GM18873 (cell line): ENCODE data around the gene WNK1.
"Not testable (repeated sequence)": the region's sequence is repeated elsewhere in the genome, so short reads cannot be mapped to it uniquely, and the experiment has no call there.

ENCODE experiments used
- ATAC-seq: cut with Tn5 transposase; IDR thresholded peaks from one replicate; pipeline ENCODE4 v1.9.1; 2021; ENCODE audit warnings: mild to moderate bottlenecking, moderate library complexity, moderate number of reproducible peaks; ENCODE audit not compliant: unreplicated experiment, low FRiP score

The WNK1 gene

DNA sequence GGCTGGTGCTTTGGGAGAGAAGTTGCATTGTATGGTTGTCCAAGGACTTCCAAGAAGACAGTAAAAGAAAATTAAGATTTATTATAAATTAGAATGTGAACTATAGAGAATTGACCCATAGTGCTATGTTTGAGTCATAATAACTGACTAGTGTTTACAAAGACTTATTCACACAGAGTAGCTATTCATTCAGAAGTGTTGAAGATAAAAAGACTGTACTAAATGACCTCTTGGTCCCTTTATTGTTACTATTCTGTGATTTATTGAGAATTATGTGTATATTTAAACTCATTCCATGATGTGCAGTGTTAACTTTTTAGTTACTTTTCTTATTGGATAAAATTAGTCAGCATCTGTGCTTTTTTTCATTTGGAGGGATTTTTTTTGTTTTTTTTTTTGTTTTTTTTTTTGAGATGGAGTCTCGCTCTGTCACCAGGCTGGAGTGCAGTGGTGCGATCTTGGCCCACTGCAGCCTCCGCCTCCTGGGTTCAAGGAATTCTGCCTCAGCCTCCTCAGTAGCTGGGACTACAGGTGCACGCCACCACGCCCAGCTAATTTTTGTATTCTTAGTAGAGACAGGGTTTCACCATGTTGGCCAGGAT, 24.5 kb downstream of the WNK1 start:
- ATAC-seq: not testable (repeated sequence)

GRCh38 chr12:777550-778047, 25.2 kb downstream of the WNK1 start:
- no peak for ATAC-seq

DNA sequence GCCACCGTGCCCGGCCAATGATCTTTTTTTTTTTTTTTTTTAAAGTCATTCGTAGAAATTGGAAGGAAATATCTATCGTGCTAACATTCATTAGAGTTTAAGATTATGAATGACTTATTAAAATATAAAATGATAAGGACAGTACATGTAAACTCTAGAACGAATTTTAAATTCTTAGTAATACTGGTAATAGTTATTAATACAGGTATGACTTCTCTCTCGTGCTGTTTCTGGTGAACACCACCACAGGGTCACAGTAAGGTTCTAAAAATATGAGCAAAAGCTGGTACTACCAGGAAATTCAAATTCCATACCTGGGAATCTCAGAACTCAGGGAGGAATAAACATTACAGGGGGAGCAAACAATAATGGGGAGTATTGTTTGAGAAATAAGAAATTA, 26.2 kb downstream of the WNK1 start:
- ATAC-seq: no peak

- no peak for ATAC-seq
Observed at GRCh38 chr12:779745-780734, 27.7 kb downstream of the WNK1 start.

DNA sequence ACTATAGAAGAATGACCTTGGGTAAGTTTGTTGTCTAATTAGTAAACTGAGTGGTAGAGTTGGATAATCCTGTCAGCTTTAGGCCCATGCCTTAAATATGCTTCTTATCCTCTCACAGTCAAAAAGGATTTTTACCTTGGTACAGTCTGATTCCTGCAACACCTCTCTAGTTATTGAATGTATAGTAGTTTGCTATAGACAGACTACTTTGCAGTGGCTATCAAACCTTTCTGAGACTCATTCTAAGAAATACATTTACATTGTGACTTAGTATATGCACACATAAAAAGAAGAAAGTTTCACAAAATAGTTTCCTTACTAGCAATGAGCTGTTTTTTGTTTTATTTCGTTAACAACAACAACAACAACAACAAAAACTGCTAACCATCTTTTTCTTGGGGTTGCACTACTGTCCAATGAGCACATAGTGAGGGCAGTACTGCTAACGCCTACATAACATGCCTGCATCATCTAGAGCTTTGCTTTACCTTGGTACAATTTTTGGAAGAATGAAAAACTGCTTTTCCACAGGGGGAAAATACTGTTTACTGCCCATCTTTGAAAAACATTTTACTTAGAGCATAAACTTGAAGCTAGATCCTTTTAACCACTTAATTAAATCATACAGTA, 28.5 kb downstream of the WNK1 start:
- ATAC-seq: no peak

- no peak for ATAC-seq
Observed at GRCh38 chr12:785706-786105, 33.3 kb downstream of the WNK1 start.

- ATAC-seq: no peak
Observed at GRCh38 chr12:788288-788687, 35.9 kb downstream of the WNK1 start.

GRCh38 chr12:788762-789161, 36.4 kb downstream of the WNK1 start:
- ATAC-seq: not testable (repeated sequence)

DNA sequence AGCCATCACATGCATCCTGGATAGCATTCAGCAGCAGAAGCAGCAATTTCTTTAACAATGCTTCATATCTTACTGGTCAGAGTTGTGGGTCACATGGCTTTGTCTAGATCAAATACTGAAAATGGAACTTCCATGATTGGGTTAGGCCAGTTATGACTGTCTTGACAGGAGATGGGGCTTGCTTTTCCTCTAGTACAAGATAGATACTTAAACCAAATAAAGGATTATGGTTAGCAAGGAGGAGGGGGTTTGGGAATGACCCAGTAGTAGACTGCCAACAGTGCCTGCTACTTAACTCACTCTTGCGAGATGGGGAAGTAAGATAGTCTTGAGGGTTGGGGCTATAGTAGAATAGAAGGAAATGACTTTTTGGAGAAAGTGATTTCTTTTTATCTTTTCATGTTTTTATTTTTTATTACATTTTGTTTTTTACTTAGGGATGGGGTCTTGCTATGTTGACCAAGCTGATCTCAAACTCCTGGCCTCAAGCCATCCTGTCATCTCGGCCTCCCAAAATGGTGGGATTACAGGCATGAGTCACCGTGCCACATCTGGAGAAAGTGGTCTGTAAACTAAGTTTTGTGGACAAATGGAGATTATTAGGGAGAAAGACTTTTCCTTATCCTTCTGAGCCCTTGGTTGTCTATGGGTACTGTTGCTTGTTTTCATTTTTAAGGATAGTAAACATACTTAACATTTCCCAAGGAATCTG, 37.6 kb downstream of the WNK1 start:
- no peak for ATAC-seq

DNA sequence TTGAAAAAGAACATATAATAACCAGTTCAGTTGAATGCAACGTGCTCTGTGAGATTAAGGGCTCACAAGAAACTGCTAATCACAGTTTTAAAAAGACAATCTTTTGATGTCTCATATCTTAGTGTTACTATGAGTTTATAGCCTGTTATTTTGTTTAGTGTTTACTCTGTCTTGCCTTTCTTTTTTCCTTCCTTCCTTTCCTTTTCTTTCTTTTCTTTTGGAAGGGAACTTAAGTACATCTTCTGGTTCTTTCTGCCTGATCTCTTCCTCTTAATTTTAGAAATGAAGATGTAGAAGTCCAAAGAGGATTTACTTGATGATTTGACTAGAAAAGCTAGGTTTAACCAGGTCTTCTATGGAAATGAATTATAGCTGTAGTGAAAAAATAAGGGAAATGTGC, 38.2 kb downstream of the WNK1 start:
- no peak for ATAC-seq

- ATAC-seq: no peak
Observed at GRCh38 chr12:793037-793436, 40.7 kb downstream of the WNK1 start.

DNA sequence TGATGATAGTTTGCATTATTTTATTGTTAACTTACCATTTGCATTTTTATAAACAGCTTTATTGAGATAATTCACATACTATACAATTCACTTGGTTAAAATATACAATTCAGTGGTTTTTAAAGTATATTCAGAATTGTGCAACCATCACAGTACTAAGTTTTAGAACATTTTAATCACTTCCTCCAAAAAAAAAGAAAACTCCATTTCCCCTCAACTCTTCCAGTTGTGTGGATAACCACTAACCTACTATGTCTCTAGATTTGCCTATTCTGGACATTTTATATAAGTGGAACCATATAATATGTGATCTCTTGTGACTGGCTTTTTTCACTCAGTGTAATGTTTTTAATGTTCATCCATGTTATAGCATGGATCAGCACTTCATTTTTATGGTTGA, 41.3 kb downstream of the WNK1 start:
- no peak for ATAC-seq

- ATAC-seq: no peak
Observed at GRCh38 chr12:795305-795704, 42.9 kb downstream of the WNK1 start.

DNA sequence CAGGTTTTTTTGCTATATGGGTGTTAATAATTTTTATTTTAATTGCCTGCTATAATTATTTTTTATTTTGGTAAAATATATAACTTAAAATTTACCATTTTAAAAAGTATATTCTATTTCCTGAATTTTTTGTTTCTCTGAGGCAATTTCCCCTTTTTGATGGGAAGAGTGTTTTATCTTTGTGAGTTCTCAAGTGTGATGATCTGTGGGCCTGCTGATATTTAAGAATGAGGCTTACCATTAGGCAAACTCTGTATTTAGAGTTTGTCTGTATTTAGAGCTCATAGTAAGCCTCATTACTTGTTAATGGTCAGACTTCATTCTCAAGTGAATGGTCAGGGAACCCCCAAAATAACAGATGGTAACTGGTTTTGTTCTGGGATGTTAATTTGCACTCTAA, 48.0 kb downstream of the WNK1 start:
- no peak for ATAC-seq

DNA sequence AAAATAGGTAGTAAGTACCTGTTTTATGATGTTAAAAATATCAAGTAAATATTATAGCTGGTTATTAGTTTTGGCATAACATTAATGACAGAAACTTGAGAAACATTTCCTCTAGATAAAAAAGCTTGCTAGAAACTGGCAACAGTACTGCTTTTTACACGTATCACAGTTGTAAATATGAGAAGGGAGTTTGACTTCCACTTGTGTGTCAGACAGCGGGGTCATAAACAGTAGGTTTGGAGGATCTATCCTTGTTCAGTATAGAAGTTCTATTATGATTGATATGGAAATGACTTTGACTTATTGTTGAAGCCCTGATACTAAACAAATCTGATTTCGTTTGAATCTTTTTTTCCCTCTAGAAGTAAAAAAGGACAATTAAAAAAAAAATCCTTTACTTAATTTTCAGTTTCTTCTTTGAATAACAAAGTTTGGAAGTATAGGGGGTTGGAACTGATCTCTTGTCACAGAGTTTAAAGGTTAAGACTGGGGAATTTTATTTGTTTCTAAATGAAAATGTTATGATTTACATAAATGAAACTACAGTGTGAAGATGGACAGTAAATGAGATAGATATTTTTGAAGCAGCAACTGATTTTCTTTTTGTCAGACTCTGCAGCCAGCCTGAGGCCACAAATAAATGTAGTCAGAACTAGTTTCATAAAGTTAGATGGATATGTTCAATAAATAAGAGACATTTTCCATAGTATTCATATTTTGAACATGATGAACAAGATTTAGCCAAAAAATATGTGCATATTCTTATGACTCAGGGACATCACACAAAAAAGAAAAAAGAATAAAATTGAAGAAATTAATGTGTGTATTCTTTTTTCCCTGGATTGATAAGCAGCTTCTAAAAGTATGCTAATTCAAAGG, 50.1 kb downstream of the WNK1 start:
- no peak for ATAC-seq

- ATAC-seq: no peak
Observed at GRCh38 chr12:805022-805632, 52.7 kb downstream of the WNK1 start.

GRCh38 chr12:806200-806791, 53.9 kb downstream of the WNK1 start:
- no peak for ATAC-seq

GRCh38 chr12:807041-807735, 54.8 kb downstream of the WNK1 start:
- no peak for ATAC-seq
